Panc1 (cell line): ENCODE data around the gene SPATA31D4.
"Not testable (repeated sequence)": the region's sequence is repeated elsewhere in the genome, so short reads cannot be mapped to it uniquely, and the experiment has no call there.

Source experiments
- CTCF ChIP-seq: fragments of 450-650 bp; IDR thresholded peaks from 2 replicates; pipeline ENCODE4 v1.5.1; 2017; ENCODE audit warnings: mild to moderate bottlenecking
- TCF7L2 ChIP-seq: IDR thresholded peaks from 2 replicates; pipeline ENCODE4 v1.6.1; 2011; ENCODE audit warnings: mild to moderate bottlenecking, low read depth, low read length, inconsistent platforms

GRCh38 chr9:81928305-81928704 is at the start of gene SPATA31D4:
- not testable (repeated sequence) for TF ChIP-seq CTCF, TCF7L2
